Osteoblast (primary cell): Measurements from ENCODE around the gene ZNF865. TPM values are rescaled to one million over a fixed set of nuclear protein-coding genes. Genes with fewer than 3 reads are reported as not detected.

ENCODE experiments used
- DNase-seq: peaks from one replicate; pipeline ENCODE4 v3.0.0; 2011; ENCODE audit warnings: low spot score, mixed read lengths; ENCODE audit not compliant: insufficient read length; ENCODE audit errors: missing footprints
- H2AFZ ChIP-seq: 2 replicates; pipeline ENCODE4 v1.6.0; 2011; ENCODE audit warnings: mild to moderate bottlenecking, low read length
- H3K27ac ChIP-seq: 2 replicates; pipeline ENCODE4 v1.5.1; 2011; ENCODE audit warnings: mild to moderate bottlenecking, low read depth, low read length, moderate library complexity
- H3K27me3 ChIP-seq: 2 replicates; pipeline ENCODE4 v1.6.0; 2012; ENCODE audit warnings: mild to moderate bottlenecking, control low read depth, inconsistent platforms, low read length, moderate library complexity; ENCODE audit not compliant: insufficient read depth
- H3K36me3 ChIP-seq: 2 replicates; pipeline ENCODE4 v1.5.1; 2011; ENCODE audit warnings: mild to moderate bottlenecking, low read length, control low read depth, moderate library complexity; ENCODE audit not compliant: insufficient read depth
- H3K4me1 ChIP-seq: 2 replicates; pipeline ENCODE4 v1.5.1; 2011; ENCODE audit warnings: mild to moderate bottlenecking, low read length, control low read depth, moderate library complexity; ENCODE audit not compliant: insufficient read depth
- H3K4me2 ChIP-seq: 2 replicates; pipeline ENCODE4 v1.6.0; 2011; ENCODE audit warnings: mild to moderate bottlenecking, low read length; ENCODE audit not compliant: insufficient read depth
- H3K4me3 ChIP-seq: fragments of 200-600 bp; sonication (generic); 3 replicates; pipeline ENCODE4 v1.5.1; 2012; ENCODE audit warnings: mild to moderate bottlenecking, low read length, inconsistent platforms; ENCODE audit not compliant: insufficient read depth
- H3K79me2 ChIP-seq: 2 replicates; pipeline ENCODE4 v1.6.0; 2012; ENCODE audit warnings: mild to moderate bottlenecking, low read length, control low read depth, inconsistent platforms; ENCODE audit not compliant: insufficient read depth
- H3K9me3 ChIP-seq: 2 replicates; pipeline ENCODE4 v1.5.1; 2011; ENCODE audit warnings: low read depth, low read length, control low read depth
- H4K20me1 ChIP-seq: 2 replicates; pipeline ENCODE4 v1.6.0; 2012; ENCODE audit warnings: mild to moderate bottlenecking, low read length, control low read depth; ENCODE audit not compliant: insufficient read depth
- CTCF ChIP-seq: IDR thresholded peaks from 2 replicates; pipeline ENCODE4 v1.5.1; 2011; ENCODE audit warnings: mild to moderate bottlenecking, low read depth, low read length, moderate library complexity; ENCODE audit errors: extremely low read depth
- total RNA-seq: library from RNA; depleted of rRNA; stranded (reverse); fragments of >200 nt; gene quantifications from 2 replicates; pipeline ENCODE4 v1.2.3, GENCODE V29; 2012

Gene ZNF865
- 1.4 and 1.5 TPM in 2 replicates for total RNA-seq

- Histone ChIP-seq H3K27me3 (no peaks in the 10 kb centered on the region), H3K4me1 (peaks cover 16% of the 10 kb centered on the region), H3K9me3 (peaks cover 6% of the 10 kb centered on the region), H2AFZ (peak within 1 kb of the TSS; percentile 85), H4K20me1 (peaks cover 23% of the 10 kb centered on the region), H3K36me3 (peaks cover 11% of the 10 kb centered on the region), H3K4me2 (peak within 1 kb of the TSS; percentile 100), H3K27ac (peak within 1 kb of the TSS; percentile 89), H3K79me2 (peaks cover 52% of the 10 kb centered on the region), H3K4me3 (peak within 1 kb of the TSS; percentile 97)
- peak; percentile 92 for TF ChIP-seq CTCF
- peak; percentile 98 for DNase-seq
Observed at GRCh38 chr19:55605637-55606470, at the start of gene ZNF865. Gene ZNF865 (plus strand): TSS chr19:55605647. CDS start chr19:55613619, 7,972 bp downstream.

- H3K36me3 ChIP-seq: no peaks in the 10 kb centered on the region
- no peaks in the 10 kb centered on the region for H3K79me2 ChIP-seq
- no peak overlapping the region for H2AFZ ChIP-seq
- no peaks in the 10 kb centered on the region for H3K4me1 ChIP-seq
- H3K27ac ChIP-seq: no peak overlapping the region
- H3K4me2 ChIP-seq: no peak overlapping the region
- H3K4me3 ChIP-seq: no peak overlapping the region
- H3K9me3 ChIP-seq: no peaks in the 10 kb centered on the region
- H4K20me1 ChIP-seq: no peaks in the 10 kb centered on the region
- TF ChIP-seq CTCF: no peak
- no peaks in the 10 kb centered on the region for H3K27me3 ChIP-seq
- DNase-seq: peak; percentile 17
Observed at GRCh38 chr19:55559684-55560083, 45.8 kb upstream of the ZNF865 start.

GRCh38 chr19:55563261-55563690 lies 42.2 kb upstream of the ZNF865 start:
- Histone ChIP-seq H3K4me3 (no peak overlapping the region), H3K9me3 (no peaks in the 10 kb centered on the region), H3K27ac (no peak overlapping the region), H3K36me3 (no peaks in the 10 kb centered on the region), H3K79me2 (no peaks in the 10 kb centered on the region), H2AFZ (no peak overlapping the region), H3K4me2 (no peak overlapping the region), H3K27me3 (no peaks in the 10 kb centered on the region), H3K4me1 (no peaks in the 10 kb centered on the region), H4K20me1 (no peaks in the 10 kb centered on the region)
- no peak for TF ChIP-seq CTCF
- peak; percentile 83 for DNase-seq

- peak; percentile 21 for DNase-seq
- Histone ChIP-seq H3K4me3 (no peak overlapping the region), H2AFZ (no peak overlapping the region), H3K4me1 (no peaks in the 10 kb centered on the region), H4K20me1 (no peaks in the 10 kb centered on the region), H3K4me2 (no peak overlapping the region), H3K27ac (no peak overlapping the region), H3K9me3 (no peaks in the 10 kb centered on the region), H3K36me3 (no peaks in the 10 kb centered on the region), H3K27me3 (no peaks in the 10 kb centered on the region), H3K79me2 (no peaks in the 10 kb centered on the region)
- TF ChIP-seq CTCF: no peak
Observed at GRCh38 chr19:55566823-55567222, 38.6 kb upstream of the ZNF865 start.
